HAP-1 (cell line): Measurements from ENCODE around the gene CYP4F2.
A peak's percentile ranks its signal among the peaks of the same experiment; 100 is the strongest.
"Not testable (repeated sequence)": the region's sequence is repeated elsewhere in the genome, so short reads cannot be mapped to it uniquely, and the experiment has no call there.

Experiments used
- DNase-seq, 2 experiments: peaks; one replicate each; pipeline ENCODE4 v3.0.0-alpha.2; 2016 to 2020; ENCODE audit warnings: low spot score in 2 of 2
- H3K27me3 ChIP-seq: fragments of 250-450 bp; sonication (Bioruptor Pico); 2 replicates; pipeline ENCODE4 v1.5.1; 2020; ENCODE audit warnings: low read depth, mild to moderate bottlenecking, moderate library complexity
- H3K36me3 ChIP-seq: fragments of 250-450 bp; sonication (Bioruptor Pico); replicated peaks from 2 replicates; pipeline ENCODE4 v1.5.1; 2020; ENCODE audit warnings: mild to moderate bottlenecking
- H3K4me1 ChIP-seq: fragments of 250-450 bp; sonication (Bioruptor Pico); 2 replicates; pipeline ENCODE4 v1.5.1; 2020; ENCODE audit warnings: mild to moderate bottlenecking
- H3K4me3 ChIP-seq: fragments of 250-450 bp; sonication (Bioruptor Pico); 2 replicates; pipeline ENCODE4 v1.5.1; 2020; ENCODE audit warnings: mild to moderate bottlenecking, moderate library complexity
- H3K9me3 ChIP-seq: fragments of 250-450 bp; sonication (Bioruptor Pico); 2 replicates; pipeline ENCODE4 v1.5.1; 2020; ENCODE audit warnings: mild to moderate bottlenecking, moderate library complexity
- in situ Hi-C: fragments of 300-500 bp; cut with MboI; formaldehyde crosslinking; loops from 3 replicates; pipeline ENCODE4 v1.14.3; 2020; ENCODE audit warnings: low sequenced_read_pairs, inconsistent platforms, mixed read lengths

The CYP4F2 gene

DNA sequence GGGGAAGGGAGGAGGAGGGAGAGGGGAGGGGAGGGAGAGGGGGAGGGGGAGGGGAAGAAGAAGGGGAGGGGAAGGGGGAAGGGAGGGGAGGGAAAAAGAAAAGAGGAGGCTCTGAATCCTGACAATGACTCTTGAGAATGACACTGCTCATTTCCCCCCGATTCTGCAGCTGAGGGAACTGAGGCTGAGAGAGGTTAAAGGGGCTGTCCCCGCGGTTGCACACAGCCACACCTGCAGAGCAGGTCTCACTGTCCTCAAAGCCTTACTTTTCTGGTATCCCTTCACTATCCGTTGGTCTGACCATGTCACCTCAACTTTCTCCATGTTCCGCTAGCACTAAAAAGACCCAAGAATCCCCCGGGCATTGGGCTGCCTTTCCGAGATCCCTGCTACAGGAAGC, 35.4 kb downstream of the CYP4F2 start:
- no peaks in the 10 kb centered on the region for H3K4me1 ChIP-seq
- H3K4me3 ChIP-seq, result no peak overlapping the region
- in situ Hi-C loops, result no loop called here

GRCh38 chr19:15860522-15860921, 37.4 kb downstream of the CYP4F2 start:
- Histone ChIP-seq H3K4me1 (no peaks in the 10 kb centered on the region), H3K27me3 (no peaks in the 10 kb centered on the region), H3K36me3 (no peaks in the 10 kb centered on the region), H3K9me3 (no peaks in the 10 kb centered on the region), H3K4me3 (no peak overlapping the region)
- no peak for DNase-seq
- in situ Hi-C loops, result no loop called here

More for the DNA sequence above, 35.4 kb downstream of the CYP4F2 start:
- Histone ChIP-seq H3K36me3 (no peaks in the 10 kb centered on the region), H3K9me3 (no peaks in the 10 kb centered on the region), H3K27me3 (no peaks in the 10 kb centered on the region)
- DNase-seq, result no peak

DNA sequence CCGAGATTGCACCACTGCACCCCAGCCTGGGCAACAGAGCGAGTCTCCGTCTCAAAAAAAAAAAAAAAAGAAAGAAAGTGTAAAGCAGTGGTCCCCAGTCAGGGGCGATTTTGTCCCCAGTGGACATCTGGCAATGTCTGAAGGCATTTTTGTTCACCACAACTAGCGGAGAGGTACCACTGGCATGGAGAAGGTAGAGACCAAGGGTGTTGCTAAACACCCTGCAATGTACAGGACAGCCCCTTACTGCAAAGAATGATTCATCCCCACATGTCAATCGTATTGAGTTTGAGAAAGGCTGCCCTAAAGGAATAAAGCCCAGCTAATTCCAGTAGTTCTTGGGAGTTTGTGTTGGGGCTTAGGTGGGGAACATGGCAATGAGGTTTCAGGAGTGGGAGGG, 38.7 kb downstream of the CYP4F2 start:
- no peak for DNase-seq

DNA sequence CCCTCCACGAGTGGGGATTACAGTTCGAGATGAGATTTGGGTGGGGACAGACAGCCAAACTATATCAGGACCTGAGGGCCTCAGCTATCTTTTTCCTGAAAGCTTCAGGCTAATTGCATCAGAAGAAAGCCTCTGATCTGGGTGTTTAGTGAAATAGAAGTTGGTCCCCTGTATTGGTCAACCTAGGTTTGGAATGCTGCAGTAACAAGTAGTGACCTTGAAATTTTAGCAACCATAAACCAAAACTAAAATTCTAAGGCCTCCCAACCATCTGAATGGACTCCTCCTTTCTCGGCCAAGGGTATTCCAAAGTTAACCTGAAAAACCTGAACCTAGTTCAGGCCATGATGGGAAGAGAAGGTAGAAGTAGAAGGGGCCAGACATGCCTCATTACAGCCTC, 47.5 kb downstream of the CYP4F2 start:
- Histone ChIP-seq H3K4me3 (no peak overlapping the region), H3K9me3 (no peaks in the 10 kb centered on the region), H3K27me3 (no peaks in the 10 kb centered on the region), H3K4me1 (no peaks in the 10 kb centered on the region), H3K36me3 (no peaks in the 10 kb centered on the region)
- DNase-seq, result no peak
- in situ Hi-C loops, result no loop called here

More for the DNA sequence above, 38.7 kb downstream of the CYP4F2 start:
- H3K4me3 ChIP-seq, result no peak overlapping the region
- no peaks in the 10 kb centered on the region for H3K9me3 ChIP-seq
- H3K4me1 ChIP-seq, result no peaks in the 10 kb centered on the region
- in situ Hi-C loops, result no loop called here
- no peaks in the 10 kb centered on the region for H3K27me3 ChIP-seq
- H3K36me3 ChIP-seq, result no peaks in the 10 kb centered on the region

- in situ Hi-C loops, result no loop called here
- H3K4me1 ChIP-seq, result no peaks in the 10 kb centered on the region
Observed at GRCh38 chr19:15846923-15847322, 51.0 kb downstream of the CYP4F2 start.

DNA sequence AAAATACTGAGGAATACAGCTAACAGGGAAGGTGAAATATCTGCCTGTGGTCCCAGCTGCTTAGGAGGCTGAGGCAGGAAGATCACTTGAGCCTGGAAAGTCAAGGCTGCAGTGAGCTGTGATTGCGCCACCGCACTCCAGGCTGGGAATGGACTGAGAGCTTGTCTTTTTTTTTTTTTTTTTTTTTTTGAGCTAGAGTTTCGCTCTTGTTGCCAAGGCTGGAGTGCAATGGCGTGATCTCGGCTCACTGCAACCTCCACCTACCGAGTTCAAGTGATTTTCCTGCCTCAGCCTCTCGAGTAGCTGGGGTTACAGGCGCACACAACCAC, 54.0 kb downstream of the CYP4F2 start:
- DNase-seq, in situ Hi-C loops, H3K9me3 ChIP-seq, H3K36me3 ChIP-seq, H3K4me1 ChIP-seq, H3K27me3 ChIP-seq, H3K4me3 ChIP-seq: not testable (repeated sequence)

More at GRCh38 chr19:15846923-15847322, 51.0 kb downstream of the CYP4F2 start:
- Histone ChIP-seq H3K4me3 (no peak overlapping the region), H3K36me3 (no peaks in the 10 kb centered on the region), H3K9me3 (no peaks in the 10 kb centered on the region), H3K27me3 (no peaks in the 10 kb centered on the region; the same call in none of the 2 replicates)
- no peak for DNase-seq

GRCh38 chr19:15843203-15843893, 54.5 kb downstream of the CYP4F2 start:
- H3K36me3 ChIP-seq, result no peaks in the 10 kb centered on the region
- H3K9me3 ChIP-seq, result no peaks in the 10 kb centered on the region
- no peak overlapping the region for H3K4me3 ChIP-seq
- H3K4me1 ChIP-seq, result no peaks in the 10 kb centered on the region
- no peaks in the 10 kb centered on the region; the same call in none of the 2 replicates for H3K27me3 ChIP-seq
- DNase-seq, result no peak
- in situ Hi-C loops, result no loop called here

GRCh38 chr19:15841875-15842569, 55.9 kb downstream of the CYP4F2 start:
- in situ Hi-C loops, result no loop called here
- Histone ChIP-seq H3K27me3 (no peaks in the 10 kb centered on the region; the same call in none of the 2 replicates), H3K36me3 (no peaks in the 10 kb centered on the region), H3K9me3 (no peaks in the 10 kb centered on the region), H3K4me1 (no peaks in the 10 kb centered on the region), H3K4me3 (no peak overlapping the region)
- peak in 1 of 2 experiments; percentile 9 for DNase-seq

GRCh38 chr19:15840833-15841232, 57.0 kb downstream of the CYP4F2 start:
- peaks cover 3% of the 10 kb centered on the region; the same call in 1 of the 2 replicates for H3K4me1 ChIP-seq
- no peaks in the 10 kb centered on the region for H3K9me3 ChIP-seq
- no peaks in the 10 kb centered on the region; the same call in none of the 2 replicates for H3K27me3 ChIP-seq
- H3K4me3 ChIP-seq, result no peak overlapping the region
- 0 out of 2 replicates have a peak, but pooled peaks cover 2% of the 10 kb centered on the region for H3K36me3 ChIP-seq
- in situ Hi-C loops, result no loop called here
- DNase-seq, result no peak

DNA sequence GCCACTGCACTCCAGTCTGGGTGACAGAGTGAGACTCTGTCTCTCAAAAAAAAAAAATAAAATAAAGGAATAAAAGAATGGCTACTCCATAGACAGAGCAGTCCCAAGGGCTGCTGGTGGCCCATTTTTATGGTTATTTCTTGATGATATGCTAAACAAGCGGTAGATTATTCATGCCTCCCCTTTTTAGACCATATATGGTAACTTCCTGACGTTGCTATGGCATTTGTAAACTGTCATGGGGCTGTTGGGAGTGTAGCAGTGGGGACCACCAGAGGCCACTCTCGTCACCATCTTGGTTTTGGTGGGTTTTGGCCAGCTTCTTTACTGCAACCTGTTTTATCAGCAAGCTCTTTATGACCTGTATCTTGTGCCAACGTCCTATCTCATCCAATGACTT, 58.0 kb downstream of the CYP4F2 start:
- H3K36me3 ChIP-seq, H3K9me3 ChIP-seq, H3K4me1 ChIP-seq, DNase-seq, in situ Hi-C loops, H3K27me3 ChIP-seq, H3K4me3 ChIP-seq: not testable (repeated sequence)

GRCh38 chr19:15838351-15838750, 59.5 kb downstream of the CYP4F2 start:
- Histone ChIP-seq H3K4me3 (no peak overlapping the region), H3K36me3 (0 out of 2 replicates have a peak, but pooled peaks cover 2% of the 10 kb centered on the region), H3K9me3 (no peaks in the 10 kb centered on the region), H3K27me3 (no peaks in the 10 kb centered on the region; the same call in 1 of the 2 replicates), H3K4me1 (peaks cover 3% of the 10 kb centered on the region; the same call in 1 of the 2 replicates)
- no peak for DNase-seq
- in situ Hi-C loops, result no loop called here

GRCh38 chr19:15837221-15837731, 60.6 kb downstream of the CYP4F2 start:
- in situ Hi-C loops, result no loop called here
- no peaks in the 10 kb centered on the region for H3K27me3 ChIP-seq
- H3K9me3 ChIP-seq, result no peaks in the 10 kb centered on the region
- H3K4me1 ChIP-seq, result peaks cover 3% of the 10 kb centered on the region; the same call in 1 of the 2 replicates
- peak overlapping the region; percentile 78 for H3K4me3 ChIP-seq
- DNase-seq, result peak in 1 of 2 experiments; percentile 9
- H3K36me3 ChIP-seq, result 0 out of 2 replicates have a peak, but pooled peaks cover 2% of the 10 kb centered on the region

DNA sequence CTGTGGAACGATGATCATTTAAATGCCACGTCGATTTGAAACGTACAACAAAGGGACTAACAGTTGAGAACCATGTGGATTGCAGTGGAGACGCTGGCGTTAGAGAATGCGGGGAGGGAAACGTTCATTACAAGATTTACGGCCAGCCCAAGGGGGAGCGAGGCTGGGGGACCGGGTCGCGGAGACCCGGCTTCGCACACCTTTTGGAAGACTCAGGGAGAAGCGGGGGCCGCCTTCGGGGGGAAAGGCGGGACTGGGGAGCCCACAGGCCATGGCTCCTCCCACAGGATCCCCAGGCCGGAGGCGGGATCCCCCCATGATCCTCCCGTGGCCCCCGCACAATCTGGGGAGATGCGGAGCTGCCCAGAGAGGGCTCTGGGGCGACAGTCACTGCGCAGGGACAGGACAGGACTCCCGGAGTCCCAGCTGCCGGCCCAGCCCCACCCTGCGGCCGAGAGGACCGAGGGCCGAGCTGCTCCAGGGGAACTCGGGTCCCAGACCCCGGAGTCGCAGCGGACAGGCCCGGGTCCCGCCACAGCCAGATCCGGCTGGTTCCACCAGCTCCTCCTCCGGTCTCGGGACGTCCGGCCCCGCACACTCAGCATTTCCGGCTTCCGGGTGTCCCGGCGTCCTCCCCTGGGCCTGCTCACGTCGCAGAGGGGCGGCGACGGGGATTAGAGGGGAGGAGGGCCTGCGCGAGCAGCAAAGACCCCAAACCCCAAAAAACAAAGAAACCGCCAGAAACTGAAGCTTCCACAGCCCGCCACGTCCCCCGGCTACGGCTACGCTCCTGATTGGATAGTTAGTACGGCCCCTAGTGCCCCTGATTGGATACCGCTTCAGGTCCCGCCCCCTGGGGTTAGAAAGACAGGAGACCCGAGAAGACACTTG, 61.3 kb downstream of the CYP4F2 start:
- Histone ChIP-seq H3K9me3 (no peaks in the 10 kb centered on the region), H3K4me3 (peak overlapping the region; percentile 78), H3K4me1 (peaks cover 3% of the 10 kb centered on the region; the same call in 1 of the 2 replicates), H3K36me3 (0 out of 2 replicates have a peak, but pooled peaks cover 2% of the 10 kb centered on the region), H3K27me3 (no peaks in the 10 kb centered on the region)
- peak; percentile 87 to 96 for DNase-seq
- in situ Hi-C loops, result no loop called here
